ENCODE results near the gene CD84. TPM values are rescaled to one million over a fixed set of nuclear protein-coding genes. Genes with fewer than 3 reads are reported as not detected.
"Not testable (repeated sequence)": the region's sequence is repeated elsewhere in the genome, so short reads cannot be mapped to it uniquely, and the experiment has no call there.

Gene CD84
- polyA plus RNA-seq, 12 donors = 0.89 to 4.5 (median 1.3) TPM; not detected in 2

DNA sequence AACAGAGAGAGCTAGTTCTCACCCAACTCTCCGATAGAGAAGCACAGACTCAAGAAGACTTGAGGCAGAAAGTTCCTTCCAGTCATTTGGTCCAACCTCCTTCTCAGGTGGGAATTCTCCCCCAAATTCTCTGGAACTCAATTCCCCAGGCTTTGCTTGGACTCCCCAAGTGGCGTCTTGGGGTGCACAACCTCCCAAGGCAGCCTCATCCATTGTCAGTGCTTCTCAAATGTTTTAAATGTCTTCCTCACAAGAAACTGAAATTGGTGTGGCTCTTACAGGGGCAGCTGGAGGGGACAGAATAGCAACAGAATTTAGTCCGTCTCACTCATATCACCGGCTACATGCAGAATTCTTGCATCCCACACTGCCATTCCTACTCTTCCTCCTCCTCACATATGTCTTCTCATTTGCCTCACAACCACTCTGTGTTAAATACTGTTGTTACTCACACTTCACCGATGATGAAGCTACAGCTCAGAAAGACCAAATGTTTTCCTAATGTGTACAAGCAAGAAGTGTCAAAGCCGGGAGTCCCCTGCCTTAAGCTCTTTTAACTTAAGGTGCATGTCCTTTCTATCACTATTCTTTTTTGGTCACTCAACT is 33.4 kb upstream of the CD84 start:
- DNase-seq = no peak

DNA sequence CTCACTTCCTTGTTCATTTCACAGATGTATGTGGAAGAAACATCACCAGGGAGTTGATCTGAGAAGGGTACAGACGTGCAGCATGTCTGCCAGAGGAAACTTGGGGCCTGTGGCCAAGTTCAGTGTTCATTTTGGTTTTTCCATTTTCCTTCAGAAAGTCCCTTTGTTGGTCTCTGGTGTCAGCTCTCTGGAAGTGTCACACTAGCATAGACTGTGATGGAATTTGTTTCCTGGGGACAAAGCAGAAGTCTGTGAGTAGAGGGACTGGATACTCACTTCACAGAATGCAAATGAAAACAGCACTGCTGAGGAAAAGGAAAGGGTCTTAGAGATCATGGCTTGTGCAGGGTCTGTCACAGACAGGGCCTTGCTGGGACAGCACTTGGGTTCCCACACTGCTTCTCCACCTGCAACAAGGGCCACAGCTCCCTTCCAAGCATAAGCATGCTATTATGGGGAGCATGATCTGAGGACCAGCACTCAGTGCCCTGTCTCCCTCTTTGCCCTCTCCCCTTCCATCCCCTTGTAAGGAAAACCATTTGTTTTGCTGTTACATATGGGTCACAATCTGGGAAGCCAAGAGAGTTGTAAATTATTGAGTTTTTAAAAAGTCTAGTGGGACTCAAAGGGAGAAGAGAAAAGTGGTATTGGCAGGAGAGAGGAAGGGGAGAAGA is 31.4 kb upstream of the CD84 start:
- DNase-seq = no peak

DNA sequence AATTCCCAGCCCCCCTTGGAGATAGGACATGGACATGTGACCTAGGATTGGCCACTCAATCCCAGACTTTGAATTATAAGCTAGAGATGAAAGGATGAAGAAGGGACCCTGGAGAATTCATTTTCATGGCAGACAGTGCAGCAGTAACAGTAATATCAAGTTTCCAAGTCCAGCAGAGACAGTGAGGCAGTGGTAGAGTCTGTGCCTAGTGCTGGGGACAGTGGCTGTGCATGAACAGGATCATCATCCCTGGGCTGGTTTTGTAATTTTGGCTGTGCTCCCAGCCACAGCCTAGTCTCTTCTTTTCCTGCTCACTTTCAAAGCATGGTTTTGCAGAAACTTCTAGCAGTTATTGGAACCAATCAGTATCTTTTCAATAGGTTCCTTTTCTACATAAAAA is 29.6 kb upstream of the CD84 start:
- DNase-seq = no peak

DNA sequence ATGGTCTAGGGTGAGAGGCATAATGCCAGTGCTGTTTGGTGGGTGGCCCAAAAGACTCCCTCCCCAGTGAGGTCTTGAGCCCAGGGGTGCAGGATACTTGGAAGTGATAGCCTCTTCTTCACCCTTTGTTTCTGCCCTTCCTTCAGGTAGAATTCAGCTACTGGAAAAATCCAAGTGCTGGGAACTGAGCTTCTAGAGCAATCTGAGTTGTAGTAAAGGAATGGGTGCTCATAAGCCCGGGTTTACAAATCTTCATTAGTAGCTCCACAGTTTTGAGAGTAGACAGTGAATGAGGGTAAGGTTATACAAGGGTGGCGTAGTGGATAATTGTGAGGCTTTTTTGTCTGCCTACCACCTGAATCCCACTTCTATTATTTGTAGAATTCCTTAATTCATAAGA is 29.2 kb upstream of the CD84 start:
- no peak for DNase-seq

DNA sequence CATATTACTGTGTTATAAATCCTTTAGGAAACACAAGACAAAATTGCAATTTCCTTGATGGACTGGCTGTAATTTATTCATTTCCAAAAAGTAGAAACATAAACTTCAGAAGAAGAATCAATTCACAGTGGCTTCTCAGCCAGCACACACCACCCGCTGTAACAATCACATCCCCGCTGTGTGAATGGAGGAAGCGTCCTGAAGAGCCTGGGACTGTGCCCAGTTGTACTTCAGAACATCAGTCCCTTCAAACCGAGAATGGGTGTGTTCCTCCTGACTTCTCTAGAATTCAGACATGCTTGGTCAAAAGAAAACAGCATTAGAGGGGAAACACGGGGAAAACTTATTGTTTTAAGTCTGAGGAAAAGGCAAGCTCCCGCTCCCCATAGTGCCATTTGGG is 28.8 kb upstream of the CD84 start:
- no peak for DNase-seq

DNA sequence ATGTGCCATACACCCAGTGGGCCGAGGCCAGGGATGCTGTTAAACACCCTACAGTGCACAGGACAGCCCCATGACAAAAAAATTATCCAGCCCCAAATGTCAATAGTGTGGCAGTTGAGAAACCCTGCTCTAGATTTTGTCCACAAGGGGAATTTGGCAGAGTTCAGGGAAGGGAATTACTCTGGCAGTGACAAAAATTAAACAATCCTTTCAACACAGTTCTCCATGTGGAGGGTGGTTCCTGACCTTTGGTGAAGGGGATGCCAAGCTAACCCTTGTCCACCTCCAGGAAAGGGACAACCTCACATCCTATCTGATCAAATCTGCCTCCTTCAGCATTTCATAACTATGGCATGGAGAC is 28.4 kb upstream of the CD84 start:
- DNase-seq = no peak

DNA sequence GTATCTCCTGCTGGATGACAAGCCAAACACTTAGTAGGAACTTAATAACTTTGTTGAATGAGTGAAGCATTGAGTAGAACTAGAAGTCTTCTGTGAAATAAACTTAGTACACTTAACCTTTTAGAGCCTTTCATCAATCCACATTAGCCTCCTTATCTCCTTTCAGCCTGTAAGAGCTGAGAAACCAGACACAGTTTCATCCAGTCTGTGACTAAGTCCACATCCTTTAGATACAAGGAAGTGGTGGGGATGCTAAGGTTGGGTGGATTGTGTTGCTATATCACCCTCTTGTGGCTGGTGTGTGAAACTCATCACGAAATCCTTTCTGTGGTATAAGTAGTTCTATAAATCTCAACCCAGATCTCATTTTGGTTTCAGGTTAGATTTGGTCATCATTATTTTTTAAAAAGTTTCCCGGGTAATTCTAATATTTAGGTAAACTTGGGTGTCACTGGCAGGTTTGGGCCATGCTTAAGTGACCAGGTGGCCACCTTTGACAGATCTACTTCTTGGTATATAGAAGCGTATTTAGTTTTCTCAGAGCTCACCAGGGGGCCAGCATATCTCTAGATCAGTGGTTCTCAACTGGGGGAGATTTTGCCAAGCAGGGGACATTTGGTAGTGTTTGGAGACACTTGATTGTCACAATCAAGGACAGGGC is 27.8 kb upstream of the CD84 start:
- DNase-seq = peak; percentile 26

DNA sequence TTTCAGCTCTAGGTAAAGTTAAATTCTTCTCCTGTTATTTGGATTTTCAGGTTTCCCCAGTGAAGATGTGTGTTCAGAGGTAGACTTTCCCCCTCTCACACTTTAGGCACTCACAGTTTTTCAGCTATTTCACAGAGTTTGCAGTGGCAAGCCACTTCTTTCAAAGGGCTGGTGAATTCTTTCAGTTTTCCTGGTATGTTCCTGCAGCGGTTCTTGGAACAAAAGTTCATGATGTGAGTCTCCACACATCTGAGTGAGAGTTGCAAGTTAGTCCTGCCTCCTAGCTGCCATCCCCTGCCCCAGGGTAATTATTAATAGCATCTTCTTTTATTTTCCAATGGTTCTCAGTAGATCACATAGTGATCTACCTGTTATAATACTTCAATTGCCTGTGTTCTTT is 27.3 kb upstream of the CD84 start:
- DNase-seq = no peak

DNA sequence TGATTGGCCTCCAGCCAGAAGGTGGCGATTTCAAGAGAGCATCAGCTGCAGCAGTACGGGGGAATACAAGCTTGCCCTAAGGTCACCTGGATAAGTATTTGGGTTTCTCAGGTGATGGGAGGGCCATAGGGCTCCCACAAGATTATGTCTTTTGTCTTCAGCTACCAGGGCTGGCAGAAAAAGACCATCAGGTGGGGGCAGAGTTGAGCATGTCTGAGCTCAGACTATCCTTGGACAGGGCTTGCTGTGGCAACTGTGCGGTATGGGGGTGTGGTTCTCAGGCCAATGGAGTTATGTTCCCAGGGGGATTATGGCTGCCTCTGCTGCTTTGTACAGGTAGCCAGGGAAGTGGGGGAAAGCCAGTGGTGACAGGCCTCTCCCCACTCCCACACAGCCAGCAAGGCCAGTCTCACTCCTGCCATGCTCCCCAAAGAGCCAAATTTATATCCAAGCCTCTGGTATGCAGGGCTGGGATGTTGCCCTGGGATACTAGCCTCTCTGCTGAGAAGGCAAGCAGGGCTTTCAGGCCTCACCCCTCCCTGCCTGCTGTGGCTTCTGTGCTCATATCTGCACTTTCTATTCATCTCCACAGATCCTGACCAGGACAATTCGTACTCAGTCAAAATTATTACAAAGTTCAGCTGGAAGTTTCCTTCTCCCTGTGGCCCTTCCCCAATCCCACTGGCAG is 26.6 kb upstream of the CD84 start:
- DNase-seq = no peak

DNA sequence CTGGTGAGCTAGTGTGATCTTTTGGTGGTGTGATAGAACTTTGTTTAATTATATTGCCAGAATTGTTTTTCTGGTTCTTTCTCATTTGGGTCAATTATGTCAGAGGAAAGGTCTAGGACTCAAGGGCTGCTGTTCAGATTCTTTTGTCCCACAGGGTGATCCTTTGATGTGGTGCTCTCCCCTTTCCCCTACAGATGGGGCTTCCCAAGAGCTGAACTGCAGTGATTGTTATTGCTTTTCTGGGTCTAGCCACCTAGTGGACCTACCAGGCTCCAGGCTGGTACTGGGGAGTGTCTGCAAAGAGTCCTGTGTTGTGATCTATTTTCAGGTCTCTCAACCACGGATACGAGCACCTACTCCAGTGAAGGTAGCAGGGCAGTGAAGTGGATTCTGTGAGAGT is 25.9 kb upstream of the CD84 start:
- DNase-seq = no peak

DNA sequence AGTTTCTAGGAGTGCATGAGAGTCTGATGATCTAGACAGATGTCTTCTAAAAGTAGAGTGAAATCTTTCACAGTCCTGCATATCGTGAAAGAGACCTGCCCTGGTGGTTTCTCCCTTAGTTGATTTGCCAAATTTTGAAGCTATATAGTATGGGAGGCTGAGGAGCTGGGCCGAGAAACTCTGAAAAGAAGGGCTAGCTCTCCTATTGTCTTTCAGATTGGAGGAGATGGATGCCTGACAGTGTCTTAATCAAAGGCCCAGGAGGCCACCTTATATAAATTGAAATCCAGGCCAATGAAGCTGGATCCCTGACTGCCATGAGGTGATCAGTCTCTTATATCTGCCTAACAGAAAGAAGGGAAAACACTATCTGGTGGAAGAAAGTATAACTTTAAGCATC is 18.4 kb upstream of the CD84 start:
- no peak for DNase-seq

DNA sequence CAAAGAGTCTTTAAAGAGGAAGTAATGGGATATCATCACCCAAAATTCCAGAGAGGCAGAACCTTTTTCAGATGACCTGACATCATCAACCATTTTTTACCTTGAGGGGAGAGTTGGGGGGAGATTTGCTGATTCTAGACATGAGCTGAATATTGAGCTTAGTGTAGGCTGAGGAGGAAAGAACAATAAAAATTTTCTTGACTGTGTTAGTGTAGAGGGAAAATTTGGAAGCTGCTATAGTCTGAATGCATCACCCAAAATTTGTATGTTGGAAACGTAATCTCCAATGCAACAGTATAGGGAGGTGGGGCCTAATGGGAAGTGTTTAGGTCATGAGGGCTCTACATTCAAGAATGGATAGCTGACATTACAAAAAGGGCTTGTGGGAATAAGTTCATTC is 17.8 kb upstream of the CD84 start:
- DNase-seq = no peak

DNA sequence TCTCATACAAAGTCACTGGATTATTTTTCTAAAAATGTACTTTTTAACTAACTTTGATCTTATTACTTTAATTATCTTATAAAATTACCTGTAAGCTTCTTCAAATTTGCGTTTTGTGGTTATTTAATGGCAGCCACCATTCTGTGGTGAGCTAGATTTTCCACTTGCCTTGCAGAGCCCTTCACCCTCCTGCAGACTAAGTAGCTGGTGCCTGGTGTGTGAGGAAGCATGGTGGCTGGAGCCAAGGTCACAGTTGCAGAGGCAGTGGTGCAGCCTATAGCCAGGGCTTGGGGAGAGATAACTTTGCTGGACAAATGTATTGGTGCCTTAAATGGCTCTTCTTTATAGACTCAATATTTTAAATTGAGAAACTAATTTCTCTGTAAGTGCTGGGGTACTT is 11.2 kb upstream of the CD84 start:
- DNase-seq = no peak

DNA sequence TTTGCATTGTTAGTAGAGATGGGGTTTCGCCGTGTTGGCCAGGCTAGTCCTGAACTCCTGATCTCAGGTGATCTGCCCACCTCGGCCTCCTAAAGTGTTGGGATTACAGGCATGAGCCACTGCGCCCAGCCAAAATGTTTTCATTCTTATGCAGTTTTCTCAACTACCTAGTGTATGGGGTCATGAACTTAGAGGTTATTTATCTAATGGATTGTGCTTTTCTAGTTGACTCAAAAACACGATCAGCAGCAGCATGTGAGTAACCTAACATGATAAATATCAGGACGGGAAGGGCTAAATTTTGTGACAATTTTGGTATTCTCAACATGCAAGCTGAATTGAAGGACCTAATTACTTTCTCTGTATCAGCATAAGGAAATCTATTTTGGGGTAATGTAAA is 9.2 kb upstream of the CD84 start:
- DNase-seq = no peak

DNA sequence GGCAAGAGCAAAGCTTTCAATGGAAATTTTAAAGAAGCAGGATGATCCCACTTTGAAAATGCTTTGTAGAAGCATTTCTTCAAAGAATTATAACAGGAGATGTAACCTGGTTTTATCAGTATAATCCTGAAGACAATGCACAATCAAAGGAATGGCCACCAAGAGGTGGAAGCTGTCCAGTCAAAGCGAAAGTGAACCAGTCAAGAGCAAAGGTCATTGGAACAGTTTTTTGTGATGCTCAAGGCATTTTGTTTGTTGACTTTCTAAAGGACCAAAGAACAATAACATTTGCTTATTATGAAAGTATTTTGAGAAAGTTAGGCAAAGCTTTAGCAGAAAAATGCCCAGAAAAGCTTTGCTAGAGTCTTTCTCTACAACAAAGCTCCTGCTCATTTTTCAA is 5.5 kb upstream of the CD84 start:
- DNase-seq = no peak

DNA sequence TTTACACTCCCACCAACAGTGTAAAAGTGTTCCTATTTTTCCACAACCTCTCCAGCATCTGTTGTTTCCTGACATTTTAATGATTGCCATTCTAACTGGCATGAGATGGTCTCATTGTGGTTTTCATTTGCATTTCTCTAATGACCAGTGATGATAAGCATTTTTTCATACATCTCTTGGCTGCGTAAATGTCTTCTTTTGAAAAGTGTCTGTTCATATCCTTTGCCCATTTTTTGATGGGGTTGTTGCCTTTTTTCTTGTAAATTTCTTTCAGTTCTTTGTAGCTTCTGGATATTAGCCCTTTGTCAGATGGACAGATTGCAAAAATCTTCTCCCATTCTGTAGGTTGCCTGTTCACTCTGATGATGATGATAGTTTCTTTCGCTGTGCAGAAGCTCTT is 3.7 kb upstream of the CD84 start:
- not testable (repeated sequence) for DNase-seq

DNA sequence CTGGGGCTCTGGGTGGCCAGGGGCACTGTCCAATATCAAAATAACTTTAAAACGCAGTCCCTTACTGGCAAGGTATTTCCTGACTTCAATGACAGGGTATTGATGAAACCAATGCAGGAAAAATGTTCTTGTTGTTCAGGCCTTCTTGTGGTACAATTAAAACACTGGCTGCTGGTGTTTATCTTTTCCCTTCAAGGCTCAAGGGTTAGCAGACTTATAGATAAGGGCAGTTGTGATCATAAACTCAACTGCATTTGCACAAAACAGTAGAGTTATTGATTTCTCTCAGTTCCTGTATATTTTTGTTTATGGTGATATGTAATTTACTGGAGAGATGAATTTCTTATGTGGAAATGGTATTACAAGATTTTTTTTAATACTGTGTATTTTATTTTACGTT is 2.7 kb upstream of the CD84 start:
- no peak for DNase-seq

DNA sequence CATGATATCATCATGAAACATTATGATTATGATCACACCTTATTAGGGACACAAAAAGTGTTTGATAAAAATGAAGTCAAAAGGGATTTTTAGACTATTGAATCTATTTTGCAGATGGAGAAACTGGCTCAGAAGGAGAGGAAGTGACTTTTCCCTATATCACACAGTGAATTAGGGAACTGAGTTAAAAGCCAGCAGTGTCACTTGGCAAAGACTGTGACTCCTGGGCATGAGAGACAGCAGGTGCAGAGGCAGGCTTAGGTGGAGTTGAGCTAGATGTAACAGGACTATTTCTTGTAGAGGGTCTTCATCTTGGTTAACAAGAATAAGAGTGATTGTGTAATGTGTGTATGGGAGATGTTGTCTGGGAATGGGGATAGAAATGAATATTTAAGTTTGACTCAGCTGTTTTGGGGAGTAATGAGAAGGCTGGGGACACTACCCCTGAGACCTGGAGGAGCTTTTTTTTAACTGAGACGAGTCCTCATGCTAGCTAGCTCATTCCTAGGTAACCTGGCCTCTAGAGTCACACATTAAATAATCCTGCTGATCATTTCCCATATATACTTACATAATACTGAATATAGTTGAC is 1.0 kb upstream of the CD84 start:
- no peak for DNase-seq

DNA sequence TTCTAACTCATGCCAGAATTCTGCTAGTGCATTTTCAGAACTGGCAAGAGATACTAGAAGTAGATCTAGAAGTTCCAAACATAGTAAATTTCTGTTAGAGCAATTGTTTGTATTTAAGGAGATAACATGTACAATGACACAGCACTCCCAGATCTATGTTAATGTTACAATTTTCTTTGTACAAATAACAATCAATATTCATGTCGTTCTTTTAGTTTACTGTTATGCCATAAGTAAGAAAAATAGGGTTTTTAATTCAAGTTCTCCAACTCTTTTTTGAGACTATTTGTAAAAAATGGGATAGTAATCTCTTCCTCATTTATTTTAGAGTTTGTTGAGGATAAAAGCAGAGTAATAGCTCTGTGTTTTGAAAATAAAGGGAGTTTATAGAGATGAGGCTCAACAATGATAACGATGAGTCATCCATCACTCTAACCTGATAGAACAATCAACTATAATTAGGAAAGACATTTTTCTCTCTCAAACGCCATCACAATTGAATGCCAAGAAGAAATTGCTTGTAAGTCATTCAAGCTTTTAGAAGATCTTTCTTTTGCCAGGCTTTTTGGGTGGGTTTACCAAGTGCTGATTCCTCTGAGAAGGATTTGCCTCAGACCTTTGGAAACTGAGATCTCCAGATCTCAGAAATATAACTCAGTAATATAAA is 638 bp downstream of the CD84 start:
- DNase-seq = no peak

DNA sequence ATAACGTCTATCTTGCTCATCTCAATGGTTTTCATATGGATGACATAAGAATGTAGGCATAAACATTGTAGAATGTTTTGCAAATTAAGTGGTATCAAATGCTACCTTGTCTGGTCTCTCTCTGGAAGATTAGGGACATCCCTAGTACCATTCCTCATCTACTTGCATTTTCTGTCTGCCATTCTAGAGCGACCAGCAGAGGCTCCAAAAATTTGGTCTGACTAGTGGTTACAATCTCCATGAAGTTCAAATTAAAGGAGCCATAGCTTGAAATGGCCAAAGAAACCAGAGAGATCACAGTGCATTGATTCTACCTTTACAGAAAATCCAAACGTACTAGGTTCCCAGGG is 1.1 kb downstream of the CD84 start:
- DNase-seq = no peak

DNA sequence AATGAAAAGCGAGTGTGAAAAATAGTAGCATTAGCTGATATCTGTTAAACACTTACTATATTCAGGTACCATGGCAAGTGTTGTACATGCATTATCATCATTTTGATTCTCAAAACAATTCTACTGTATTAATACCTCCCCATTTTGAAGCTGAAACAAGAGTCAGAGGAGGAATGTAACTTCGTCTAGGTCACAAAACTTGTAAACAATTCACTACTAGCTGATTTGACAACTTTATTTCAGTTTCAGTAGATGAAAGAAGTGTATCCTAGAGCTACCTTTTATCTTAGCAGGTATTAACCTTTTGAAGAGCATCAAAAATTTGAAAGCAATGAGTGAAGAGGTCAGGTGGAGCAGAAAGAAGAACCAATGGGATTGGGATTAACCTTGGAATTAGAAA is 1.6 kb downstream of the CD84 start:
- no peak for DNase-seq

DNA sequence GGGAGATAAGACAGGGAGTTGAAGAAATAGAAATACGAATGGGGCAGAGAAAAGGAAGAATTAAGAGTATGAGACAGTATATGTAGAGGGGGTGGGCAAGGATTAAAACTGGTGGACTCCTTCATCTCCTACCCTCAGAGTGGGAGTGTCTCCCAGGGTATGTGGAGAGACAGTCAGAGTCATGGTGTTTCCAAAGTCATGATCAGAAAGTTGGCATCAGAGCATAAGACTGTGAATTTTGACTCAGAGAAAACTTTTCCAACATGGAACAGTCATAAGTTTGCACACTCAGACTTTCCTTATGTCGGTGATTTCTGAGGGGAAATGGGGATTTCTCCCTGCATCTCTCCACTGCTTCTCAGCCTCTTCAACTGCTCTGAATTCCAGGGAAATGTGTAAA is 2.4 kb downstream of the CD84 start:
- no peak for DNase-seq

Data from muscle of arm (tissue), 12 donors.